Activated T-cell treated with anti-CD3 and anti-CD28 coated beads, Interleukin-2, amount 50 U/mL, for 24 hours (primary cell): ENCODE results near the gene ABCA1.
"Not testable (repeated sequence)": the region's sequence is repeated elsewhere in the genome, so short reads cannot be mapped to it uniquely, and the experiment has no call there.

Source experiments
- DNase-seq: peaks from one replicate; pipeline ENCODE4 v3.0.0-alpha.2; 2020
- H3K27ac Mint-ChIP-seq: 2 replicates; pipeline ENCODE4 v1.8.0; 2020; ENCODE audit warnings: mild to moderate bottlenecking, mixed read lengths
- H3K27me3 Mint-ChIP-seq: 2 replicates; pipeline ENCODE4 v1.8.0; 2020; ENCODE audit warnings: mixed read lengths
- H3K36me3 Mint-ChIP-seq: 2 replicates; pipeline ENCODE4 v1.8.0; 2020; ENCODE audit warnings: low read depth, mixed read lengths
- H3K4me1 Mint-ChIP-seq: 2 replicates; pipeline ENCODE4 v1.8.0; 2020; ENCODE audit warnings: low read depth, mixed read lengths
- H3K4me3 Mint-ChIP-seq: 2 replicates; pipeline ENCODE4 v1.8.0; 2020; ENCODE audit warnings: mild to moderate bottlenecking, moderate library complexity, mixed read lengths
- H3K9me3 Mint-ChIP-seq: 2 replicates; pipeline ENCODE4 v1.8.0; 2020; ENCODE audit warnings: mixed read lengths

Gene ABCA1

GRCh38 chr9:104903609-104904008 is 24.3 kb downstream of the ABCA1 start:
- Mint-ChIP-seq H3K9me3 (no peaks in the 10 kb centered on the region), H3K4me3 (no peak overlapping the region), H3K27ac (no peak overlapping the region), H3K36me3 (no peaks in the 10 kb centered on the region), H3K27me3 (no peaks in the 10 kb centered on the region), H3K4me1 (peaks cover 9% of the 10 kb centered on the region)
- DNase-seq: no peak

DNA sequence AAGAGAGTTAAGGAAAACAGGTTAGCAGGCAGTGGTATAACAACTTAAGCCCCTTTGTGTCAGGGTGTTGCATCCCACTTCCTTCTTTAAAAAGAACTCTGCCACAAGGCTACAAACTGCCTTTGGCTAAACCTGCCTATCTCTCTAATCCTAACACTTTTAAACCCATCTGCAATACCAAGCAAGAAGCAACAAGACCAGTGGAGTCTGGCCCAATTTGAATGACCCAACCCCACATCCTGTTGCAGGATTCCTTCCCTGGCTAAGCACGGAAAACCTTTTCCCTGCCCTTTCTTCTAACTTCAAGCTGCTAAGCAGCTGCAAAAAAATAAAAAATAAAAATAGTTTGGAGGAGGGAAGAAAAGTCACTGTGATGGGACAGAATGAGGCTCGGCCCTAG is 27.1 kb downstream of the ABCA1 start:
- no peak for DNase-seq
- H3K4me1 Mint-ChIP-seq: peaks cover 9% of the 10 kb centered on the region
- no peaks in the 10 kb centered on the region for H3K9me3 Mint-ChIP-seq
- no peaks in the 10 kb centered on the region for H3K27me3 Mint-ChIP-seq
- no peak overlapping the region for H3K27ac Mint-ChIP-seq
- H3K4me3 Mint-ChIP-seq: no peak overlapping the region
- H3K36me3 Mint-ChIP-seq: no peaks in the 10 kb centered on the region

GRCh38 chr9:104900324-104900723 is 27.6 kb downstream of the ABCA1 start:
- DNase-seq: no peak
- Mint-ChIP-seq H3K27ac (no peak overlapping the region), H3K4me3 (no peak overlapping the region), H3K9me3 (no peaks in the 10 kb centered on the region), H3K36me3 (no peaks in the 10 kb centered on the region), H3K27me3 (no peaks in the 10 kb centered on the region), H3K4me1 (peaks cover 9% of the 10 kb centered on the region)

- Mint-ChIP-seq H3K27me3 (no peaks in the 10 kb centered on the region), H3K4me3 (no peak overlapping the region), H3K9me3 (no peaks in the 10 kb centered on the region), H3K27ac (no peak overlapping the region), H3K4me1 (peaks cover 9% of the 10 kb centered on the region), H3K36me3 (no peaks in the 10 kb centered on the region)
- DNase-seq: no peak
These were observed 28.2 kb downstream of the ABCA1 start for GRCh38 chr9:104899759-104900247.

GRCh38 chr9:104898376-104898775 is 29.6 kb downstream of the ABCA1 start:
- DNase-seq, H3K27ac Mint-ChIP-seq, H3K9me3 Mint-ChIP-seq, H3K4me1 Mint-ChIP-seq, H3K27me3 Mint-ChIP-seq, H3K36me3 Mint-ChIP-seq, H3K4me3 Mint-ChIP-seq: not testable (repeated sequence)

GRCh38 chr9:104896131-104896530 is 31.8 kb downstream of the ABCA1 start:
- DNase-seq: no peak
- H3K27me3 Mint-ChIP-seq: no peaks in the 10 kb centered on the region
- no peaks in the 10 kb centered on the region for H3K9me3 Mint-ChIP-seq
- H3K4me1 Mint-ChIP-seq: peaks cover 9% of the 10 kb centered on the region
- H3K27ac Mint-ChIP-seq: no peak overlapping the region
- H3K4me3 Mint-ChIP-seq: no peak overlapping the region
- H3K36me3 Mint-ChIP-seq: no peaks in the 10 kb centered on the region

GRCh38 chr9:104895572-104895971 is 32.4 kb downstream of the ABCA1 start:
- H3K4me1 Mint-ChIP-seq: peaks cover 9% of the 10 kb centered on the region
- no peaks in the 10 kb centered on the region for H3K36me3 Mint-ChIP-seq
- H3K9me3 Mint-ChIP-seq: no peaks in the 10 kb centered on the region
- H3K27ac Mint-ChIP-seq: no peak overlapping the region
- H3K27me3 Mint-ChIP-seq: no peaks in the 10 kb centered on the region
- no peak for DNase-seq
- H3K4me3 Mint-ChIP-seq: no peak overlapping the region

DNA sequence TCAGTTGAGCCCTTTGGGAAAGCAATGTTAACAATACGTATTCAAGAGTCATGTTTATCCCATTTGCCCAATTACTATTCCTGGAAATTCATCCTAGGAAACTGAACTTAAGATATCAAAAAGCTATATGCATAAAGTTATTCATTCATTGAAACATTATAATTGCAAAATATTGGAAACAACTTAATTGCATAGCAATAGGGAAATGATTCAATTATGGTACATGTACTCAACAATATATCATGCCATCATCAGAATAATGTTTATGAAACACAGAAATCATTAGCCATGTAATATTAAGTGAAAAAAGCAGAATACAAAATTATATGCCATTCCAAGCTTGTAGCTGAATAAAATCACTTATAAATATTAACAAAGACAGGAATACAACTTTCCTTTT is 35.3 kb downstream of the ABCA1 start:
- no peaks in the 10 kb centered on the region for H3K27me3 Mint-ChIP-seq
- DNase-seq: no peak
- no peak overlapping the region for H3K4me3 Mint-ChIP-seq
- no peaks in the 10 kb centered on the region for H3K9me3 Mint-ChIP-seq
- H3K27ac Mint-ChIP-seq: no peak overlapping the region
- H3K36me3 Mint-ChIP-seq: peaks cover 3% of the 10 kb centered on the region
- H3K4me1 Mint-ChIP-seq: no peaks in the 10 kb centered on the region

- H3K27ac Mint-ChIP-seq: no peak overlapping the region
- no peaks in the 10 kb centered on the region for H3K4me1 Mint-ChIP-seq
- no peaks in the 10 kb centered on the region for H3K27me3 Mint-ChIP-seq
- H3K36me3 Mint-ChIP-seq: peaks cover 3% of the 10 kb centered on the region
- H3K9me3 Mint-ChIP-seq: no peaks in the 10 kb centered on the region
- no peak overlapping the region for H3K4me3 Mint-ChIP-seq
- DNase-seq: no peak
These were observed 37.6 kb downstream of the ABCA1 start for GRCh38 chr9:104890433-104890770.

- DNase-seq: no peak
- H3K4me3 Mint-ChIP-seq: no peak overlapping the region
- peaks cover 3% of the 10 kb centered on the region for H3K36me3 Mint-ChIP-seq
- no peaks in the 10 kb centered on the region for H3K4me1 Mint-ChIP-seq
- H3K27me3 Mint-ChIP-seq: no peaks in the 10 kb centered on the region
- no peak overlapping the region for H3K27ac Mint-ChIP-seq
- H3K9me3 Mint-ChIP-seq: no peaks in the 10 kb centered on the region
These were observed 41.9 kb downstream of the ABCA1 start for GRCh38 chr9:104885818-104886709.

GRCh38 chr9:104883169-104883568 is 44.8 kb downstream of the ABCA1 start:
- no peak for DNase-seq
- Mint-ChIP-seq H3K4me3 (no peak overlapping the region), H3K4me1 (no peaks in the 10 kb centered on the region), H3K9me3 (no peaks in the 10 kb centered on the region), H3K36me3 (peaks cover 7% of the 10 kb centered on the region), H3K27ac (no peak overlapping the region), H3K27me3 (no peaks in the 10 kb centered on the region)

DNA sequence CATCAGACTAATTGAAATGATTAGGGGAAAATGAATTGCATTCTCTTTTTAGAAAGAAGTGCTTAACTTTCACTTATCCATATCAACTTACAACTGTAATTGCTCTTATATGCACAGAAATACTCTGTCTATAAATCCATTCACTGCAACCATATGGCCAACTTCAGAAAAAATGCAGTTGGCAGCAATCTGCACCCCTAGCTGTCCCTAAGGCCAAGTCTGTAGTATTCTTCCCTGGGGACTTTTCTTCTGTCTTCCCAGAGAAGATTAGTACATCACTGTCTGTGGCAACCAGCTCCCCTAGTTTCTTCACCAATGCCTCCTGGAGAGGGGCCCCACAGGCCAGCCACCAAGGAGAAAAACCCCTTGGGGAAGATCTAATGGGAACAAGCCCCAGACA is 45.4 kb downstream of the ABCA1 start:
- H3K27me3 Mint-ChIP-seq: no peaks in the 10 kb centered on the region
- no peak overlapping the region for H3K4me3 Mint-ChIP-seq
- no peak overlapping the region for H3K27ac Mint-ChIP-seq
- peaks cover 4% of the 10 kb centered on the region for H3K36me3 Mint-ChIP-seq
- H3K9me3 Mint-ChIP-seq: no peaks in the 10 kb centered on the region
- DNase-seq: no peak
- H3K4me1 Mint-ChIP-seq: no peaks in the 10 kb centered on the region

- H3K36me3 Mint-ChIP-seq: peaks cover 4% of the 10 kb centered on the region
- no peak overlapping the region for H3K4me3 Mint-ChIP-seq
- no peak for DNase-seq
- no peaks in the 10 kb centered on the region for H3K27me3 Mint-ChIP-seq
- no peaks in the 10 kb centered on the region for H3K9me3 Mint-ChIP-seq
- no peaks in the 10 kb centered on the region for H3K4me1 Mint-ChIP-seq
- no peak overlapping the region for H3K27ac Mint-ChIP-seq
These were observed 45.9 kb downstream of the ABCA1 start for GRCh38 chr9:104882086-104882485.

- Mint-ChIP-seq H3K27ac (no peak overlapping the region), H3K4me1 (no peaks in the 10 kb centered on the region), H3K36me3 (peaks cover 4% of the 10 kb centered on the region), H3K9me3 (no peaks in the 10 kb centered on the region), H3K27me3 (no peaks in the 10 kb centered on the region), H3K4me3 (no peak overlapping the region)
- DNase-seq: no peak
These were observed 48.2 kb downstream of the ABCA1 start for GRCh38 chr9:104879555-104880309.

DNA sequence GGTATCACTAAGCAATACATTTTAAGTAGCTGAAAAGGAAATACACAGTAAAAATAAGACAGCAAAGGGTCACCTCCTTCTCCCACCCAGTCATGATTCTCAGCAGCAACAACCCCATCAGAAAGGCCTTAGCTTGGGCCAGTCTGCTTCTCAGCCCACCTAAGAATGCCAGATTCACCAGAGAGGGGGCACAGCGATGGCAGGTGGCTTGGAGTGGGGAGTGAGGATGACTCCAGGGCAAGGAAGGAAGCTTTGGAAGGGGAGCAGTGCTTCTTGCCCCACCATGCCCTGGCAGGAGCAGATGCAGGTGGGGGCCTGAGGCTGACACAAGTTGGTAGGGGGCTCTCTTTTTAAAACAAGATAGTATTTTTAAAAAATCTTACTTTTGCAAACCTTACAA is 51.4 kb downstream of the ABCA1 start:
- H3K4me3 Mint-ChIP-seq: no peak overlapping the region
- H3K36me3 Mint-ChIP-seq: peaks cover 4% of the 10 kb centered on the region
- no peak for DNase-seq
- H3K27ac Mint-ChIP-seq: no peak overlapping the region
- H3K27me3 Mint-ChIP-seq: no peaks in the 10 kb centered on the region
- H3K4me1 Mint-ChIP-seq: peaks cover 5% of the 10 kb centered on the region
- no peaks in the 10 kb centered on the region for H3K9me3 Mint-ChIP-seq
